ENCODE results near the gene MCTP2. TPM values are rescaled to one million over a fixed set of nuclear protein-coding genes. Genes with fewer than 3 reads are reported as not detected.
"Not testable (repeated sequence)": the region's sequence is repeated elsewhere in the genome, so short reads cannot be mapped to it uniquely, and the experiment has no call there.

The MCTP2 gene
- total RNA-seq, 2 experiments from 2014 or later: 33.7 to 35.1 TPM

DNA sequence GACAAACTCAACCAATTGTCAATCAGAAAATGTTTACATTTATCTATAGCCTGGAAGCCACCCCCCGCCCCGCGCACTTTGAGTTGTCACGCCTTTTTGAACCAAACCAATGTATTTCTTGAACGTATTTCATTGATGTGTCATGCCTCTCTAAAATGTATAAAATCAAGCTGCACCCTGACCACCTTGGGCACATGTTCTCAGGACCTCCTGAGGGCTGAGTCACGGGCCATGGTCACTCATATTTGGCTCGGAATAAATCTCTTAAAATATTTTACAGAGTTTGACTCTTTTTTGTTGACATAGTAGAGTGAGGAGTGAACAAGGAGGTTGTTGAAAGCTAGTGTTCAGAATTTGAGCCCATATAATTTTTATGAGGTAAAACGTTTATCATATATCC, 6.5 kb downstream of the MCTP2 start:
- H3K9me3 Mint-ChIP-seq: no peaks in the 10 kb centered on the region
- no peak overlapping the region for H3K4me3 Mint-ChIP-seq
- no peak for DNase-seq
- CTCF ChIA-PET: interaction anchor here (1.0 kb wide), 1 partner anchor 50 kb away, joined by 3 read pairs; no protein-coding TSS in a partner anchor
- no peaks in the 10 kb centered on the region for H3K27me3 Mint-ChIP-seq (ENCODE audit: low read depth)
- H3K4me1 Mint-ChIP-seq (ENCODE audit: low read depth): peaks cover 59% of the 10 kb centered on the region
- H3K27ac Mint-ChIP-seq: no peak overlapping the region
- H3K36me3 Mint-ChIP-seq (ENCODE audit: low read depth): peaks cover 4% of the 10 kb centered on the region
- intact Hi-C loops (cut with micrococcal nuclease): loop anchor here (10.0 kb wide), 1 partner anchor 1333 kb away; the partner anchor contains the start of gene CHD2

- Mint-ChIP-seq H3K4me3 (no peak overlapping the region), H3K36me3 (ENCODE audit: low read depth) (peaks cover 4% of the 10 kb centered on the region), H3K4me1 (ENCODE audit: low read depth) (peaks cover 55% of the 10 kb centered on the region), H3K27me3 (ENCODE audit: low read depth) (no peaks in the 10 kb centered on the region), H3K27ac (no peak overlapping the region), H3K9me3 (no peaks in the 10 kb centered on the region)
- intact Hi-C loops (cut with micrococcal nuclease): loop anchor here (10.0 kb wide), 1 partner anchor 1334 kb away; the partner anchor contains the start of gene CHD2
- DNase-seq: no peak
- CTCF ChIA-PET: interaction anchor here (0.9 to 1.2 kb wide), 3 partner anchors 49 to 94 kb away, joined by 3 read pairs; no protein-coding TSS in a partner anchor
Measured at GRCh38 chr15:94238539-94239118, 7.3 kb downstream of the MCTP2 start.

DNA sequence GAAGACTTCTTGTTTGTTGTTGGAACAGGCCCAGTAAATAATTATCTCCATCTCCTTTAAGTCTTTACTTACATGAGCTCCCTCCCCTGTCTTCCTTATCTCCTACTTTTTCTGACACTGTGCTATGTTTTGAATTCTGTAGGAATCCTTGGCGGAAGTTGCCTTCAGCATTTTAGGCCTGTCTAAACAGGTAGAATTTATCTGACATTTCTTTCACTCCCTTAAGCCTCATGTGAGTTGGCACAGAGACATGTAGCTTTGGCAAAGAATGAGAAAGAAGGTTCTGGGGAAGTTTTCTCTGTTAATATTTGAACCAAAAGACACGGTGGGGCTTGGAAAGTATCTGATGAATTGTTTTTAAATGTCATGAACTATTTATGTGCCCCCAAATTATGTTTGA, 8.1 kb downstream of the MCTP2 start:
- H3K4me1 Mint-ChIP-seq (ENCODE audit: low read depth): peaks cover 46% of the 10 kb centered on the region
- no peak for DNase-seq
- no peak overlapping the region for H3K27ac Mint-ChIP-seq
- peaks cover 4% of the 10 kb centered on the region for H3K36me3 Mint-ChIP-seq (ENCODE audit: low read depth)
- intact Hi-C loops (cut with micrococcal nuclease): loop anchor here (10.0 kb wide), 1 partner anchor 1335 kb away; the partner anchor contains the start of gene CHD2
- no peak overlapping the region for H3K4me3 Mint-ChIP-seq
- H3K27me3 Mint-ChIP-seq (ENCODE audit: low read depth): no peaks in the 10 kb centered on the region
- CTCF ChIA-PET: interaction anchor here (1.2 kb wide), 2 partner anchors 8 to 76 kb away, joined by 3 to 4 read pairs; partner anchors contain the start of gene MCTP2
- no peaks in the 10 kb centered on the region for H3K9me3 Mint-ChIP-seq

DNA sequence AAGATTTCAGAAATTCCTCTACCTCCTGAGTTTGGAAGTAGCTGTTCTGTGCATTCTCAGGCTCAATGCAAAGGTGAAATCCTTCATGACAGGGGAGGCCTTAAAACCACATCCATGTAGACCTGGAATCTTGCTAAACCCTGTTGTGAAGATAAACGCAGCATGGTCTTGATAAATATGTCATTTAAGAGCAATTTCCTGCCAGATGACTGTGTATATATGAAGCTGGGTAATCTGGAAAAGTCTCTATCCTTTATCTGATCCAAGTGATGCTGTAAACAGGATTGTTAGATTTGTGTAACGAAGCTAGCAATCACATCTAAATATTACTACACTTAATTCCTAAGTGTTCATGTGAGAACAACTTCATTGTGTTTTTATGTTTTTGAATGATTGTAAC, 9.1 kb downstream of the MCTP2 start:
- peaks cover 38% of the 10 kb centered on the region for H3K4me1 Mint-ChIP-seq (ENCODE audit: low read depth)
- CTCF ChIA-PET: interaction anchor here (1.2 to 1.4 kb wide), 2 partner anchors 9 to 83 kb away, joined by 3 to 4 read pairs; partner anchors contain the start of gene MCTP2

GRCh38 chr15:94242257-94242656, 10.9 kb downstream of the MCTP2 start:
- H3K27me3 Mint-ChIP-seq (ENCODE audit: low read depth): no peaks in the 10 kb centered on the region
- CTCF ChIA-PET: no interaction called here
- peaks cover 22% of the 10 kb centered on the region for H3K4me1 Mint-ChIP-seq (ENCODE audit: low read depth)
- H3K27ac Mint-ChIP-seq: no peak overlapping the region
- no peaks in the 10 kb centered on the region for H3K9me3 Mint-ChIP-seq
- intact Hi-C loops (cut with micrococcal nuclease): no loop called here
- H3K36me3 Mint-ChIP-seq (ENCODE audit: low read depth): peaks cover 4% of the 10 kb centered on the region
- no peak overlapping the region for H3K4me3 Mint-ChIP-seq
- DNase-seq: no peak

More for the DNA sequence above, 9.1 kb downstream of the MCTP2 start:
- Mint-ChIP-seq H3K9me3 (no peaks in the 10 kb centered on the region), H3K4me3 (no peak overlapping the region), H3K27me3 (ENCODE audit: low read depth) (no peaks in the 10 kb centered on the region), H3K36me3 (ENCODE audit: low read depth) (peaks cover 4% of the 10 kb centered on the region), H3K27ac (no peak overlapping the region)
- no peak for DNase-seq
- intact Hi-C loops (cut with micrococcal nuclease): no loop called here

DNA sequence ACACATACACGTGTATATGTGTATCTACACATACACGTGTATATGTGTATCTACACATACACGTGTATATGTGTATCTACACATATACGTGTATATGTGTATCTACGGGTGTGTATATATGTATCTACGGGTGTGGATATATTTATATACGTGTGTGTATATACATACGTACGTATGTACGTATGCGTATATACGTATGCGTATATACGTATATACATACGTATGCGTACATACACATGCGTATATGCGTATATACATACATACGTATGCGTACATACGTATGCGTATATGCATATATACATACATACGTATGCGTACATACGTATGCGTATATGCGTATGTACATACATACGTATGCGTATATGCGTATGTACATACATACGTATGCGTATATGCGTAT, 11.6 kb downstream of the MCTP2 start:
- intact Hi-C loops (cut with micrococcal nuclease); H3K27ac Mint-ChIP-seq; H3K27me3 Mint-ChIP-seq (ENCODE audit: low read depth); H3K36me3 Mint-ChIP-seq (ENCODE audit: low read depth); CTCF ChIA-PET; H3K4me3 Mint-ChIP-seq; DNase-seq; H3K9me3 Mint-ChIP-seq: not testable (repeated sequence)
- H3K4me1 Mint-ChIP-seq (ENCODE audit: low read depth): peaks cover 15% of the 10 kb centered on the region

DNA sequence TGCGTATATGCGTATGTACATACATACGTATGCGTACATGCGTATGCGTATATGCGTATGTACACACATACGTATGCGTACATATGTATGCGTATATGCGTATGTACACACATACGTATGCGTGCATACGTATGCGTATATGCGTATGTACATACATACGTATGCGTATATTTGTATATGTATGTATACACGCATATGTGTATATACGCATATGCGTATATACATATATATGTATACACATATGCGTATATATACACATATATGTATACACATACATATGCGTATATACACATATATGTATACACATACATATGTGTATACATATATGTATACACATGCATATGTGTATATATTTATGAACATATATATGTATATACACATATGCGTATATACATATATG, 12.1 kb downstream of the MCTP2 start:
- DNase-seq: no peak
- no peak overlapping the region for H3K4me3 Mint-ChIP-seq
- H3K36me3 Mint-ChIP-seq (ENCODE audit: low read depth): peaks cover 4% of the 10 kb centered on the region

DNA sequence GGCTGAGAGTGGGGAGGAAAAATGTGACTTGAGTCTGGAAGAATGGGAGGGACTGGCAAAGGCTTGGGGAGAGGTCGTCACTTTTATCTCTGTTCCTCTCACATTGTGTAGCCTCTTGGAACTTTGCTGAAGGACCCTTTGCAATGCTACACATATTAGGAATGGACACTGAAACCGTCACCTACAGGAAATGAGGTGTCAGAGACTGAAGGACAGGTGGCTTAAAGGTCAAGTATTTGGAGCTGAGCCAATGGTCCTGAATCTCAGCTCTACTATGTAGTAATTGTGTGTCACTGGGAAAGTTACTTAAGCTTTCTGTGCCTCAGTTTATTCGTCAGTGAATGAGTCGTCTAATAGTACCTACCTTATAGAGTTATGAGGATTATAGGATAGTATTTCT, 14.7 kb downstream of the MCTP2 start:
- CTCF ChIA-PET: interaction anchor here (0.7 to 1.0 kb wide), 2 partner anchors 81 to 1956 kb away, joined by 3 read pairs; no protein-coding TSS in a partner anchor
- intact Hi-C loops (cut with micrococcal nuclease): no loop called here
- H3K4me1 Mint-ChIP-seq (ENCODE audit: low read depth): no peaks in the 10 kb centered on the region
- DNase-seq: no peak
- H3K9me3 Mint-ChIP-seq: no peaks in the 10 kb centered on the region
- H3K27ac Mint-ChIP-seq: no peak overlapping the region
- H3K27me3 Mint-ChIP-seq (ENCODE audit: low read depth): no peaks in the 10 kb centered on the region
- H3K4me3 Mint-ChIP-seq: no peak overlapping the region
- peaks cover 2% of the 10 kb centered on the region for H3K36me3 Mint-ChIP-seq (ENCODE audit: low read depth)

More for the DNA sequence above, 12.1 kb downstream of the MCTP2 start:
- no peaks in the 10 kb centered on the region for H3K27me3 Mint-ChIP-seq (ENCODE audit: low read depth)
- intact Hi-C loops (cut with micrococcal nuclease): no loop called here
- no peaks in the 10 kb centered on the region for H3K9me3 Mint-ChIP-seq
- H3K27ac Mint-ChIP-seq: no peak overlapping the region
- peaks cover 14% of the 10 kb centered on the region for H3K4me1 Mint-ChIP-seq (ENCODE audit: low read depth)
- CTCF ChIA-PET: no interaction called here

DNA sequence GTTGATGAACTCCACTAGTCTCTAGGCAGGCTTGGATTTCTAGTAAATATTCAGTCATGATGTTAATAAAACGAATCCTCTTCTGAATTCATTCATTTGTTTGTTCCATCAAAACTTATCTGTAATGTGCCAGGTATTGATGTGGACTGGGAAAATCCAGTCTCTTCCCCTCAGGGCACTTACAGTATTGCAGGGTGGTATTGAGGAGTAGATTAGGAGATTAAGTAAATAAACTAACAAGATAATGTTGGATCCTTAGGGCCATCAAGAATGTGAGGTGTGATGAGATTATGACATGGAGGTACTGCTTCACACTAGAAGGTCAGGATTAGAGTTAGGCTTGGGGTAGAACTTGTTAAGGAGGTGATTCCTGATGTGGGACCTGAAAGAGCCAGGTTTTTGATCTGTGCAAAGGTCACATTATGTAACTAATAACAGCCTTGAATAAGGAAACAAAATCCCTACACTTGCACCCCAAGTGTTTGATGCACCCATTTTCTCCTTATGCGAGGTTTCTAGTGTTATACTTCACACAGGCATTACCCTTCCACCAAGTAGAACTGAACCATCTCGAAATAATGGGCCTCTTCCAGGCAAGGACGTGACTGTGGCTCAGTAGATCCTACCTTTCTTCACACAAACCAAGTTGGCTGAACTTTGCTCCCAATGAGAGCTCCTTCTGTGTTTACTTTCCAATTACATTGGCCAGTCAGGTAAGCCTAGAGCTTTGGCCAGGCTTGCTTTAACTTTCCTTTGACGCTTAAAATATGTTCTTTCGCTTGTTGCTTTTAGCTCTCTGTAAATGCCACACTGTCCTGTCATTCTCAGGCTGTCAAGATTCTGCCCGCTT, 16.7 kb downstream of the MCTP2 start:
- CTCF ChIA-PET: interaction anchor here (0.7 kb wide), 1 partner anchor 77 kb away, joined by 4 read pairs; no protein-coding TSS in a partner anchor
- Mint-ChIP-seq H3K4me1 (ENCODE audit: low read depth) (peaks cover 7% of the 10 kb centered on the region), H3K9me3 (peaks cover 4% of the 10 kb centered on the region), H3K36me3 (ENCODE audit: low read depth) (peaks cover 7% of the 10 kb centered on the region), H3K27me3 (ENCODE audit: low read depth) (no peaks in the 10 kb centered on the region), H3K4me3 (no peak overlapping the region), H3K27ac (no peak overlapping the region)
- intact Hi-C loops (cut with micrococcal nuclease): no loop called here
- DNase-seq: no peak

DNA sequence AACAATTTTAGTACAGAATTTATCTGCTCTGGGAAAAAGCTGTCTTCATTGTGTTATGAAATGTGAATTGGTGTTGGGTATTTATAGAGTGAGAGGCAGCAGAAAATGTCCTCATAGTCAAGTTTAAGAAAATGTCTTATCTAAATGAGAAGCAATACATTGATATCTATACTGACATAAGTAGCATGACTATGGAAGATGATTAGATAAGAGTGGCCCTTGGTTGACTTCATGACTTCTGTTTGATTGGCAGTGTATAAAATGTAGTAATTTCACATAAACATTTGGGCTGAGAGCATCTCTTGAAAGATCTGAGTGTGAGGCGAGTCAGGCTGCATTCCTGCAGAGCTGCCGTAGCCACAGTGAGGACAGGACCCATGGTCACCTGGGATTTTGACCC, 19.4 kb downstream of the MCTP2 start:
- CTCF ChIA-PET: interaction anchor here (1.0 kb wide), 1 partner anchor 76 kb away, joined by 3 read pairs; no protein-coding TSS in a partner anchor

GRCh38 chr15:94252223-94252766, 20.9 kb downstream of the MCTP2 start:
- peaks cover 4% of the 10 kb centered on the region for H3K9me3 Mint-ChIP-seq
- CTCF ChIA-PET: interaction anchor here (1.1 kb wide), 1 partner anchor 71 kb away, joined by 3 read pairs; no protein-coding TSS in a partner anchor
- DNase-seq: no peak

More for the DNA sequence above, 19.4 kb downstream of the MCTP2 start:
- no peak overlapping the region for H3K4me3 Mint-ChIP-seq
- no peak for DNase-seq
- H3K4me1 Mint-ChIP-seq (ENCODE audit: low read depth): peaks cover 20% of the 10 kb centered on the region
- H3K9me3 Mint-ChIP-seq: peaks cover 4% of the 10 kb centered on the region
- H3K27ac Mint-ChIP-seq: no peak overlapping the region
- H3K27me3 Mint-ChIP-seq (ENCODE audit: low read depth): no peaks in the 10 kb centered on the region
- intact Hi-C loops (cut with micrococcal nuclease): no loop called here
- H3K36me3 Mint-ChIP-seq (ENCODE audit: low read depth): peaks cover 8% of the 10 kb centered on the region

DNA sequence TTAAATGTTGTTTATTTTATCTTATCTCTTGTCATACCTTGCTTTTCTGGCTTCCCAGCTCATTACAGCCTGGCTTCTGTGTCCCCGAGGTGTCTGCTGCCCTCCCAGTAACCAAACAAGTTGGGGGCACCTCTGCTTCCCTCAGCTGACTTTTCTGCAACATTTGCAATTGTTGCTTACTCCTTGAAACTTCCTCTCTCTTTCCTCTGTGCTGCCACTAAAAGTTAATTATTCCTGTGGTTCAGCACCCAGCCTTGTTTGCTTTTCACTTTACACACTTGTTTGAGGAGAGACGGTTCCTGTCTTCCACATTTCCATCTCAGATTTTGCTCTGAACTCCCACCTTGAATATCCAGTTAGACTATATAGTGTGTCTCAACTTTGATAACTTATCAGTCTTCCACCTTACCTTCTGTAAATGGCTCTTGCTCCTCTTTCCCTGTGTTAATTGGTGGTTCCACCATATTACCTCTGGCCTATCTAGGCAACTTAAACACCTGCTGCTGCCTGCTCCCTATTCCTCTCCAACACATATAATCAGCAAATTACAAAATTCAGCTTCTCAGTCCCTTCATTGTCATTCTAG, 21.6 kb downstream of the MCTP2 start:
- CTCF ChIA-PET: interaction anchor here (0.6 kb wide), 1 partner anchor 71 kb away, joined by 4 read pairs; no protein-coding TSS in a partner anchor
- H3K4me1 Mint-ChIP-seq (ENCODE audit: low read depth): peaks cover 24% of the 10 kb centered on the region
- H3K9me3 Mint-ChIP-seq: peaks cover 4% of the 10 kb centered on the region
- H3K27ac Mint-ChIP-seq: no peak overlapping the region
- no peak overlapping the region for H3K4me3 Mint-ChIP-seq
- no peak for DNase-seq
- no peaks in the 10 kb centered on the region for H3K27me3 Mint-ChIP-seq (ENCODE audit: low read depth)
- intact Hi-C loops (cut with micrococcal nuclease): no loop called here
- H3K36me3 Mint-ChIP-seq (ENCODE audit: low read depth): peaks cover 8% of the 10 kb centered on the region

More at GRCh38 chr15:94252223-94252766, 20.9 kb downstream of the MCTP2 start:
- intact Hi-C loops (cut with micrococcal nuclease): no loop called here
- Mint-ChIP-seq H3K36me3 (ENCODE audit: low read depth) (peaks cover 8% of the 10 kb centered on the region), H3K4me1 (ENCODE audit: low read depth) (peaks cover 24% of the 10 kb centered on the region), H3K4me3 (no peak overlapping the region), H3K27me3 (ENCODE audit: low read depth) (no peaks in the 10 kb centered on the region), H3K27ac (no peak overlapping the region)
